ENCODE measurements around the gene GPANK1. TPM values are rescaled to one million over a fixed set of nuclear protein-coding genes. Genes with fewer than 3 reads are reported as not detected.

The GPANK1 gene
- total and polyA plus RNA-seq, 2 donors (not counting 1 experiment from before 2014, with no cell fraction given), result 13.1 to 15.0 TPM

DNA sequence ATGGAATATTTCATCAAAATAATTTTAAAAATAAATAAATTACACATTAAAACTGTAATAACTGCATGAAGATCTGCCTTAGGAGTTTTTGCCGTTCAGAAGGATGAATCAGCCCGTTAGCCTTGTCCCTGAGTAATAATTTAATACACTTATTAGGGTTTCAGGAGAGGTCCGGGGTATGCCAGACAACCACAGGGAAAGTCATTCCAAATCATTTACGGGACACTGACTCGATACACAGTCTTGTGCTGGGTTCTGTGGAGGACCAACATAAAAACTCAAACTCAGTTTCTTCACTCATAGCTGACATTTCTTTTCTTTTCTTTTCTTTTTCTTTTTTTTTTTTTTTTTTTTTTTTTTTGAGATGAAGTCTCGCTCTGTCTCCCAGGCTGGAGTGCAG lies 41.1 kb upstream of the GPANK1 start:
- no peak overlapping the region for H3K4me2 ChIP-seq (ENCODE audit: extremely low read depth, insufficient read depth, low read length)
- TF ChIP-seq CTCF (conservative IDR thresholded peaks at IDR 0.05 in 1 of 2, IDR thresholded peaks at IDR 0.05 in 1 of 2; ENCODE audit: low read depth in 1 of 2, low read length in 2 of 2) (no peak), EZH2 (IDR thresholded peaks at IDR 0.05; ENCODE audit: low read length, missing control alignments) (no peak)

GRCh38 chr6:31702819-31703716 lies 38.3 kb upstream of the GPANK1 start, which contains the start of gene ABHD16A:
Gene ABHD16A, minus strand, starts transcription at chr6:31703324. Its CDS starts 43 bp downstream, at chr6:31703281.
- no peak for TF ChIP-seq CTCF (conservative IDR thresholded peaks at IDR 0.05 in 1 of 2, IDR thresholded peaks at IDR 0.05 in 1 of 2; ENCODE audit: low read depth in 1 of 2, low read length in 2 of 2)
- no peak for TF ChIP-seq EZH2 (IDR thresholded peaks at IDR 0.05; ENCODE audit: low read length, missing control alignments)
- Histone ChIP-seq H3K4me3 (replicated peaks in 1 of 4; ENCODE audit: control extremely low read depth in 1 of 4, insufficient read depth in 1 of 4, low read depth in 3 of 4, low read length in 4 of 4) (peak within 1 kb of the TSS; percentile 76 to 93 (median 82)), H3K27me3 (ENCODE audit: control insufficient read depth, insufficient read depth, low read length) (no peaks in the 10 kb centered on the region), H3K36me3 (ENCODE audit: control insufficient read depth, insufficient read depth, low read length) (no peaks in the 10 kb centered on the region), H4K20me1 (ENCODE audit: control insufficient read depth, extremely low read depth, insufficient read depth, low read length) (no peaks in the 10 kb centered on the region), H3K4me1 (ENCODE audit: control insufficient read depth, extremely low read depth, insufficient read depth, low read length) (peaks cover 8% of the 10 kb centered on the region), H3K4me2 (ENCODE audit: extremely low read depth, insufficient read depth, low read length) (peak within 1 kb of the TSS; percentile 98), H3K27ac (ENCODE audit: insufficient read depth, low read length) (peak within 1 kb of the TSS; percentile 98), H2AFZ (ENCODE audit: low read length) (peak within 1 kb of the TSS; percentile 93), H3K79me2 (ENCODE audit: control insufficient read depth, insufficient read depth, low read length) (peaks cover 22% of the 10 kb centered on the region), H3K9me3 (ENCODE audit: control insufficient read depth, insufficient read depth, low read depth, low read length) (no peaks in the 10 kb centered on the region), H3K9ac (ENCODE audit: insufficient read depth, low read length) (peak within 1 kb of the TSS; percentile 96)
- peak; percentile 98 to 99 for DNase-seq (ENCODE audit: low read depth in 2 of 2)

More for the DNA sequence above, 41.1 kb upstream of the GPANK1 start:
- no peaks in the 10 kb centered on the region for H3K9me3 ChIP-seq (ENCODE audit: control insufficient read depth, insufficient read depth, low read depth, low read length)
- no peaks in the 10 kb centered on the region for H4K20me1 ChIP-seq (ENCODE audit: control insufficient read depth, extremely low read depth, insufficient read depth, low read length)
- H3K79me2 ChIP-seq (ENCODE audit: control insufficient read depth, insufficient read depth, low read length), result peaks cover 18% of the 10 kb centered on the region
- peaks cover 5% of the 10 kb centered on the region for H3K27me3 ChIP-seq (ENCODE audit: control insufficient read depth, insufficient read depth, low read length)
- peaks cover 8% of the 10 kb centered on the region for H3K4me1 ChIP-seq (ENCODE audit: control insufficient read depth, extremely low read depth, insufficient read depth, low read length)
- no peak overlapping the region for H3K4me3 ChIP-seq (replicated peaks in 1 of 4; ENCODE audit: control extremely low read depth in 1 of 4, insufficient read depth in 1 of 4, low read depth in 3 of 4, low read length in 4 of 4)
- H3K27ac ChIP-seq (ENCODE audit: insufficient read depth, low read length), result no peak overlapping the region
- no peaks in the 10 kb centered on the region for H3K36me3 ChIP-seq (ENCODE audit: control insufficient read depth, insufficient read depth, low read length)
- H2AFZ ChIP-seq (ENCODE audit: low read length), result no peak overlapping the region
- DNase-seq (ENCODE audit: low read depth in 2 of 2), result no peak
- no peak overlapping the region for H3K9ac ChIP-seq (ENCODE audit: insufficient read depth, low read length)

- Histone ChIP-seq H3K36me3 (ENCODE audit: control insufficient read depth, insufficient read depth, low read length) (no peaks in the 10 kb centered on the region), H3K27me3 (ENCODE audit: control insufficient read depth, insufficient read depth, low read length) (no peaks in the 10 kb centered on the region), H4K20me1 (ENCODE audit: control insufficient read depth, extremely low read depth, insufficient read depth, low read length) (no peaks in the 10 kb centered on the region), H3K4me3 (replicated peaks in 1 of 4; ENCODE audit: control extremely low read depth in 1 of 4, insufficient read depth in 1 of 4, low read depth in 3 of 4, low read length in 4 of 4) (peak overlapping the region; percentile 76 to 93 (median 82)), H3K9me3 (ENCODE audit: control insufficient read depth, insufficient read depth, low read depth, low read length) (no peaks in the 10 kb centered on the region), H3K9ac (ENCODE audit: insufficient read depth, low read length) (peak overlapping the region; percentile 96), H3K4me2 (ENCODE audit: extremely low read depth, insufficient read depth, low read length) (peak overlapping the region; percentile 98), H2AFZ (ENCODE audit: low read length) (peak overlapping the region; percentile 77), H3K4me1 (ENCODE audit: control insufficient read depth, extremely low read depth, insufficient read depth, low read length) (peaks cover 8% of the 10 kb centered on the region), H3K27ac (ENCODE audit: insufficient read depth, low read length) (peak overlapping the region; percentile 98), H3K79me2 (ENCODE audit: control insufficient read depth, insufficient read depth, low read length) (peaks cover 22% of the 10 kb centered on the region)
- DNase-seq (ENCODE audit: low read depth in 2 of 2), result peak in 1 of 2 donors; percentile 26
- no peak for TF ChIP-seq CTCF (conservative IDR thresholded peaks at IDR 0.05 in 1 of 2, IDR thresholded peaks at IDR 0.05 in 1 of 2; ENCODE audit: low read depth in 1 of 2, low read length in 2 of 2)
- no peak for TF ChIP-seq EZH2 (IDR thresholded peaks at IDR 0.05; ENCODE audit: low read length, missing control alignments)
Observed at GRCh38 chr6:31702405-31702818, 37.6 kb upstream of the GPANK1 start.
